GM13976 (cell line): ENCODE measurements around the gene RAPGEF2.

Source experiments
- DNase-seq: peaks from one replicate; pipeline ENCODE4 v3.0.0; 2012; ENCODE audit warnings: low spot score
- CTCF ChIP-seq: IDR thresholded peaks from 2 replicates; pipeline ENCODE4 v1.5.1; 2012; ENCODE audit warnings: borderline replicate concordance, mild to moderate bottlenecking; ENCODE audit not compliant: insufficient read depth; ENCODE audit errors: extremely low read depth, missing control alignments, control extremely low read depth
- in situ Hi-C: fragments of 300-500 bp; cut with MboI; formaldehyde crosslinking; loops from one replicate; pipeline ENCODE4 v1.12.0; 2022; ENCODE audit warnings: low sequenced_read_pairs, mixed read lengths, inconsistent platforms; ENCODE audit not compliant: unreplicated experiment

Gene RAPGEF2

GRCh38 chr4:159134429-159134828 lies 31.6 kb downstream of the RAPGEF2 start:
- no peak for TF ChIP-seq CTCF
- no peak for DNase-seq
- in situ Hi-C loops = no loop called here

GRCh38 chr4:159137176-159137575 lies 34.3 kb downstream of the RAPGEF2 start:
- TF ChIP-seq CTCF = no peak
- DNase-seq = no peak
- in situ Hi-C loops = no loop called here

GRCh38 chr4:159138436-159138835 lies 35.6 kb downstream of the RAPGEF2 start:
- no peak for TF ChIP-seq CTCF
- no peak for DNase-seq
- in situ Hi-C loops = no loop called here

GRCh38 chr4:159141193-159141592 lies 38.3 kb downstream of the RAPGEF2 start:
- in situ Hi-C loops = no loop called here
- TF ChIP-seq CTCF = no peak
- DNase-seq = no peak

- TF ChIP-seq CTCF = no peak
- in situ Hi-C loops = no loop called here
- no peak for DNase-seq
These were observed 39.4 kb downstream of the RAPGEF2 start for GRCh38 chr4:159142241-159142640.

GRCh38 chr4:159142681-159143384 lies 40.0 kb downstream of the RAPGEF2 start:
- in situ Hi-C loops = no loop called here
- TF ChIP-seq CTCF = no peak
- DNase-seq = no peak
